Gastrocnemius medialis (tissue), 4 donors: ENCODE measurements around the gene ATG4D. TPM values are rescaled to one million over a fixed set of nuclear protein-coding genes. Genes with fewer than 3 reads are reported as not detected.

ENCODE experiments used
- ATAC-seq, 2 donors: fragments of 150-250 bp; one replicate each; pipeline ENCODE4 v1.9.1; 2016
- DNase-seq, 2 donors: peaks; one replicate each; pipeline ENCODE4 v3.0.0-alpha.2; 2019
- H3K27ac ChIP-seq, 4 donors: fragments of 200-600 bp; sonication (generic); 1 replicate in 1 of 4; 2 replicates in 3 of 4; pipeline ENCODE4 v1.5.1; 2016 to 2018; ENCODE audit warnings: mild to moderate bottlenecking in 2 of 4, moderate library complexity in 1 of 4
- H3K27me3 ChIP-seq, 3 donors: fragments of 200-600 bp; sonication (generic) in 2 of 3; 1 replicate in 1 of 3; 2 replicates in 2 of 3; pipeline versions ENCODE4 v1.5.1 to v1.6.0; 2016 to 2019; ENCODE audit warnings: mild to moderate bottlenecking in 1 of 3, moderate library complexity in 1 of 3
- H3K36me3 ChIP-seq, 2 donors: fragments of 200-600 bp; sonication (generic) in 1 of 2; one replicate each; pipeline ENCODE4 v1.5.1; 2017 to 2018
- H3K4me1 ChIP-seq, 2 donors: fragments of 200-600 bp; sonication (generic) in 1 of 2; one replicate each; pipeline ENCODE4 v1.5.1; 2016 to 2017; ENCODE audit warnings: mild to moderate bottlenecking in 2 of 2
- H3K4me3 ChIP-seq, 4 donors: fragments of 200-600 bp; sonication (generic) in 3 of 4; 1 replicate in 1 of 4; 2 replicates in 3 of 4; pipeline ENCODE4 v1.5.1; 2016 to 2019; ENCODE audit warnings: mild to moderate bottlenecking in 2 of 4
- H3K9me3 ChIP-seq, 3 donors: fragments of 200-600 bp; sonication (generic) in 2 of 3; 1 replicate in 1 of 3; 2 replicates in 2 of 3; pipeline ENCODE4 v1.5.1; 2016 to 2019
- POLR2A ChIP-seq, 2 donors: fragments of 450-650 bp; IDR thresholded peaks; one replicate each; pipeline ENCODE4 v1.6.1; 2017; ENCODE audit warnings: antibody characterized with exemption in 2 of 2, mild to moderate bottlenecking in 2 of 2, moderate library complexity in 2 of 2
- in situ Hi-C, 4 donors: fragments of 200-750 bp; cut with MboI; loops; one replicate each; pipeline versions ENCODE4 v1.15.0 to v1.8.0; 2017; ENCODE audit warnings: low sequenced_read_pairs in 4 of 4
- intact Hi-C: fragments of 100-400 bp; cut with DNase I; formaldehyde crosslinking; loops from one replicate; pipeline ENCODE4 v1.15.1; 2023; ENCODE audit warnings: low total_unique reads
- total RNA-seq, 4 donors: library from RNA; depleted of rRNA; stranded (reverse); fragments of >200 nt; gene quantifications; one replicate each; pipeline versions ENCODE4 v1.1.0 to v1.2.3, GENCODE V29; 2016
- TF ChIP-seq, protein P1 (sequence below), 5 experiments: fragments of 450-650 bp in 3 of 5; fragments of 200-600 bp in 2 of 5; sonication (generic) in 2 of 5; IDR thresholded peaks in 4 of 5; conservative IDR thresholded peaks in 1 of 5; 1 replicate in 4 of 5; 2 replicates in 1 of 5; pipeline ENCODE4 v1.5.1; 2016 to 2019; ENCODE audit warnings: antibody characterized with exemption in 5 of 5, mild to moderate bottlenecking in 3 of 5, moderate library complexity in 3 of 5

The ATG4D gene
- total RNA-seq, 4 donors from 2014 or later = 67.6 to 127 (median 96.0) TPM

DNA sequence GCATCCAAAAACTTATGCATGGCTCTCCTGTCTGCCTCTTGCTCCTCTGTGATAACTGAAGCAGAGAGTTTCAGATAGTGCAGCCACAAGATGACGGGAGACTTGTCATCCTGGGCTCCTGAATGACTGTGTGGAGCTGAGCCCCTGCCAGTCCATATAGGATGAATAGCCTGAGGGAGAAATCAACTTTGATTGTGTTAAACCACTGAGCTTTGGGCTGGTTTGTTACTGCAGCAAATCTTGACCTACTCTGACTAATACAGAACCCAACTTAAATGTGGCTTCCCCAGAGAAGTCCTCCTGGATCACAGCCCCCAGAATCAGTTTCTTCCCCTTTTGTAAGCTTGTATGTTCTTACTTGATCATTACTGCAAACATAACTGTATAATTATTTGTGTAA, 11.2 kb upstream of the ATG4D start:
- H3K4me3 ChIP-seq = no peak overlapping the region
- no peak for ATAC-seq
- no peak for TF ChIP-seq POLR2A (IDR thresholded peaks at IDR 0.05)
- TF ChIP-seq, protein P1, sequence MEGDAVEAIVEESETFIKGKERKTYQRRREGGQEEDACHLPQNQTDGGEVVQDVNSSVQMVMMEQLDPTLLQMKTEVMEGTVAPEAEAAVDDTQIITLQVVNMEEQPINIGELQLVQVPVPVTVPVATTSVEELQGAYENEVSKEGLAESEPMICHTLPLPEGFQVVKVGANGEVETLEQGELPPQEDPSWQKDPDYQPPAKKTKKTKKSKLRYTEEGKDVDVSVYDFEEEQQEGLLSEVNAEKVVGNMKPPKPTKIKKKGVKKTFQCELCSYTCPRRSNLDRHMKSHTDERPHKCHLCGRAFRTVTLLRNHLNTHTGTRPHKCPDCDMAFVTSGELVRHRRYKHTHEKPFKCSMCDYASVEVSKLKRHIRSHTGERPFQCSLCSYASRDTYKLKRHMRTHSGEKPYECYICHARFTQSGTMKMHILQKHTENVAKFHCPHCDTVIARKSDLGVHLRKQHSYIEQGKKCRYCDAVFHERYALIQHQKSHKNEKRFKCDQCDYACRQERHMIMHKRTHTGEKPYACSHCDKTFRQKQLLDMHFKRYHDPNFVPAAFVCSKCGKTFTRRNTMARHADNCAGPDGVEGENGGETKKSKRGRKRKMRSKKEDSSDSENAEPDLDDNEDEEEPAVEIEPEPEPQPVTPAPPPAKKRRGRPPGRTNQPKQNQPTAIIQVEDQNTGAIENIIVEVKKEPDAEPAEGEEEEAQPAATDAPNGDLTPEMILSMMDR (IDR thresholded peaks at IDR 0.05 in 4 of 5, conservative IDR thresholded peaks at IDR 0.05 in 1 of 5) = no peak
- in situ Hi-C loops = no loop called here
- intact Hi-C loops = no loop called here
- H3K36me3 ChIP-seq = no peaks in the 10 kb centered on the region
- no peaks in the 10 kb centered on the region for H3K4me1 ChIP-seq
- H3K27me3 ChIP-seq = no peaks in the 10 kb centered on the region
- no peak overlapping the region for H3K27ac ChIP-seq
- DNase-seq = no peak
- H3K9me3 ChIP-seq = no peaks in the 10 kb centered on the region

DNA sequence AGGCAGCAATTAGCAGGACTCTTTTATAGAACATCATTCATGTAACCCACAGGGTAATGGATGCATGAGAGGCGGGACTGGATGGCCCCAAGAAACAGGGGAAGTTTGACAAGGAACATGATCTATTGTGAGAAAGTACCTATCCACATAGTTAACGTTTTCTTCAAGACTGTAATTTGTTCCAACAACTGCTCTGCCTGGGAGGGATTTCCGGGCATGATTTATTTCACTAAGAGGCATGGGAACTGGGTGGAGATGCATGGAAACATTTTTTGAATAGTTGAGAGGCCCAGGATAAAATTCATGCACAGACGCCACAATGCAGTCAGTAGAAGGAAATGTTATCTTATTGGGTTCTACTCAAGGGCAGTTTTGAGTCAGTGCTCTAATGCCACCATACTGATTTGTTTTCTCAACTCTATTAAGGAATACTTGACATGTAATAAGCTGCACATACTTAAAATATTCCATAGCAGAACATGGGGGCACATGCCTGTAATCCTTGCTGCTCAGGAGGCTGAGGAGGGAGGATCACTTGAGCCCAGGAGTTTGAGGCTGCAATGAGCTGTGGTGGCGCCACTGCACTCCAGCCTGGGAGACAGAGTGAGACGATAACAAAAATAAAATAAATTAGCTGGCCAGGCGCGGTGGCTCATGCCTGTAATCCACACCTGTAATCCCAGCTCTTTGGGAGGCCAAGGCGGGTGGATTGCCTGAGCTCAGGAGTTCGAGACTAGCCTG, 9.9 kb upstream of the ATG4D start:
- ATAC-seq = no peak
- intact Hi-C loops = no loop called here
- Histone ChIP-seq H3K4me1 (no peaks in the 10 kb centered on the region), H3K4me3 (no peak overlapping the region), H3K9me3 (no peaks in the 10 kb centered on the region), H3K27me3 (no peaks in the 10 kb centered on the region), H3K36me3 (no peaks in the 10 kb centered on the region), H3K27ac (no peak overlapping the region)
- no peak for DNase-seq
- TF ChIP-seq POLR2A (IDR thresholded peaks at IDR 0.05) = no peak
- TF ChIP-seq, protein P1 (IDR thresholded peaks at IDR 0.05 in 4 of 5, conservative IDR thresholded peaks at IDR 0.05 in 1 of 5) = no peak
- in situ Hi-C loops = no loop called here

DNA sequence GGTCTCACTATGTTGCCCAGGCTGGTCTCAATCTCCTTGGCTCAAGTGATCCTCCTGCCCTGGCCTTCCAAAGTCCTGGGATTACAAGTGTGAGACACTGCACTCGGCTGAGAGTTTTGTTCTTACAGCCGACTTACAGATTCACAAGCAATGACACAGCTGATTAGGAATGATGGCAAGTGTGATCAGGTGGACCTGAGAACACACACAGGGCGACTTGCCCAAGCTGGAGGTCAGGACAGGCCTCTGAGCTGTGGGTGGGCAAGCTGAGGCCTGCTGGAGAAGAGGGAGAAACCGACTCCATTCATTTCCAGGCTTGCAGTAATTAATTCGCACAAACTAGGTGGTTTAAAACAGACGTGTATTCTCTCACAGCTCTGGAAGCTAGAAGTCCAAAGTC, 8.1 kb upstream of the ATG4D start:
- Histone ChIP-seq H3K36me3 (no peaks in the 10 kb centered on the region), H3K27ac (no peak overlapping the region), H3K4me1 (no peaks in the 10 kb centered on the region), H3K9me3 (no peaks in the 10 kb centered on the region), H3K4me3 (no peak overlapping the region), H3K27me3 (no peaks in the 10 kb centered on the region)
- ATAC-seq (no peak), DNase-seq (no peak)
- TF ChIP-seq, protein P1 (IDR thresholded peaks at IDR 0.05 in 4 of 5, conservative IDR thresholded peaks at IDR 0.05 in 1 of 5) = no peak
- no peak for TF ChIP-seq POLR2A (IDR thresholded peaks at IDR 0.05)
- in situ Hi-C loops = no loop called here
- intact Hi-C loops = no loop called here

DNA sequence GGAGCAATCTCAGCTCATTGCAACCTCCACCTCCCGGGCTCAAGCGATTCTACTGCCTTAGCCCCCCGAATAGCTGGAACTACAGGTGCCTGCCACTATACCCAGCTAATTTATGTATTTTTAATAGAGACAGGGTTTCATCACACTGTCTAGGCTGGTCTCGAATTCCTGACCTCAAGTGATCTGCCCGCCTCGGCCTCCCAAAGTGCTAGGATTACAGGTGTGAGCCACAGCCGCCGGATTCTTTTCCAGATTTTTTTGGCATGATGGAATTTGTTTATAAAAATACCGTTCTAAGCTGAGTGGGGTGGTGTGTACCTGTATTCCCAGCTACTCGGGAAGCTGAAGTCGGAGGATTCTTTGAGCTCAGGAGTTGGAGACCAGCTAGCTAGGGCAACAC, 6.0 kb upstream of the ATG4D start:
- Histone ChIP-seq H3K27me3 (no peaks in the 10 kb centered on the region), H3K27ac (no peak overlapping the region), H3K9me3 (no peaks in the 10 kb centered on the region), H3K4me1 (no peaks in the 10 kb centered on the region), H3K4me3 (no peak overlapping the region), H3K36me3 (no peaks in the 10 kb centered on the region)
- ATAC-seq (no peak), DNase-seq (no peak)
- in situ Hi-C loops = no loop called here
- TF ChIP-seq, protein P1 (IDR thresholded peaks at IDR 0.05 in 4 of 5, conservative IDR thresholded peaks at IDR 0.05 in 1 of 5) = no peak
- no peak for TF ChIP-seq POLR2A (IDR thresholded peaks at IDR 0.05)
- intact Hi-C loops = no loop called here
